Osteoblast (primary cell): ENCODE results near the gene PLEKHA7. TPM values are rescaled to one million over a fixed set of nuclear protein-coding genes. Genes with fewer than 3 reads are reported as not detected.

ENCODE experiments used
- DNase-seq: peaks from one replicate; pipeline ENCODE4 v3.0.0; 2011; ENCODE audit warnings: low spot score, mixed read lengths; ENCODE audit not compliant: insufficient read length; ENCODE audit errors: missing footprints
- H2AFZ ChIP-seq: 2 replicates; pipeline ENCODE4 v1.6.0; 2011; ENCODE audit warnings: mild to moderate bottlenecking, low read length
- H3K27ac ChIP-seq: 2 replicates; pipeline ENCODE4 v1.5.1; 2011; ENCODE audit warnings: mild to moderate bottlenecking, low read depth, low read length, moderate library complexity
- H3K27me3 ChIP-seq: 2 replicates; pipeline ENCODE4 v1.6.0; 2012; ENCODE audit warnings: mild to moderate bottlenecking, control low read depth, inconsistent platforms, low read length, moderate library complexity; ENCODE audit not compliant: insufficient read depth
- H3K36me3 ChIP-seq: 2 replicates; pipeline ENCODE4 v1.5.1; 2011; ENCODE audit warnings: mild to moderate bottlenecking, low read length, control low read depth, moderate library complexity; ENCODE audit not compliant: insufficient read depth
- H3K4me1 ChIP-seq: 2 replicates; pipeline ENCODE4 v1.5.1; 2011; ENCODE audit warnings: mild to moderate bottlenecking, low read length, control low read depth, moderate library complexity; ENCODE audit not compliant: insufficient read depth
- H3K4me2 ChIP-seq: 2 replicates; pipeline ENCODE4 v1.6.0; 2011; ENCODE audit warnings: mild to moderate bottlenecking, low read length; ENCODE audit not compliant: insufficient read depth
- H3K4me3 ChIP-seq: fragments of 200-600 bp; sonication (generic); 3 replicates; pipeline ENCODE4 v1.5.1; 2012; ENCODE audit warnings: mild to moderate bottlenecking, low read length, inconsistent platforms; ENCODE audit not compliant: insufficient read depth
- H3K79me2 ChIP-seq: 2 replicates; pipeline ENCODE4 v1.6.0; 2012; ENCODE audit warnings: mild to moderate bottlenecking, low read length, control low read depth, inconsistent platforms; ENCODE audit not compliant: insufficient read depth
- H3K9me3 ChIP-seq: 2 replicates; pipeline ENCODE4 v1.5.1; 2011; ENCODE audit warnings: low read depth, low read length, control low read depth
- H4K20me1 ChIP-seq: 2 replicates; pipeline ENCODE4 v1.6.0; 2012; ENCODE audit warnings: mild to moderate bottlenecking, low read length, control low read depth; ENCODE audit not compliant: insufficient read depth
- CTCF ChIP-seq: IDR thresholded peaks from 2 replicates; pipeline ENCODE4 v1.5.1; 2011; ENCODE audit warnings: mild to moderate bottlenecking, low read depth, low read length, moderate library complexity; ENCODE audit errors: extremely low read depth
- total RNA-seq: library from RNA; depleted of rRNA; stranded (reverse); fragments of >200 nt; gene quantifications from 2 replicates; pipeline ENCODE4 v1.2.3, GENCODE V29; 2012

PLEKHA7 gene
- total RNA-seq, 1 donor = 1.1 TPM

DNA sequence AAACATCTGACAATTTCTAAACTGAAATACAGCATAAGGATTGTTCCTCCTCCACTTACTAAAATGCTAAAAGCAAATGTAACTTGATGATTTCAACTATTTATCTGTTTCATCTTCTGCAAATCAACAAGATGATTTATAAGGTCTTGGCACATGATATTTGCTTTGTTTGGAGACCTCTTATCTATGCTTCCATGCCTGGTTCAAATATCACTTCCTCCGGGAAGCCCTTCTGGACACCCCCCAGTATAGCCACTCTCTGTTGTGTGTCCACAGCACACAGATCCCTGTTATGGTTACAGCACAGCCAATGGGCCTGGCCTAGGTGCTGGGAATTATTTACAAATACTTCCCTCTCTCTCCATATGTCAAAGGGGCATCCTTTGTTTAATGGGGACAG lies 160.9 kb downstream of the PLEKHA7 start:
- no peak overlapping the region for H3K4me3 ChIP-seq
- no peaks in the 10 kb centered on the region for H3K4me1 ChIP-seq
- no peak overlapping the region for H2AFZ ChIP-seq
- H3K4me2 ChIP-seq = no peak overlapping the region
- H3K79me2 ChIP-seq = no peaks in the 10 kb centered on the region
- DNase-seq = no peak
- no peaks in the 10 kb centered on the region for H3K9me3 ChIP-seq
- no peaks in the 10 kb centered on the region for H3K27me3 ChIP-seq
- H3K36me3 ChIP-seq = no peaks in the 10 kb centered on the region
- TF ChIP-seq CTCF = no peak
- no peak overlapping the region for H3K27ac ChIP-seq
- no peaks in the 10 kb centered on the region for H4K20me1 ChIP-seq

- no peaks in the 10 kb centered on the region for H3K9me3 ChIP-seq
- no peaks in the 10 kb centered on the region for H3K4me1 ChIP-seq
- no peak overlapping the region for H3K4me2 ChIP-seq
- no peaks in the 10 kb centered on the region for H3K36me3 ChIP-seq
- H3K79me2 ChIP-seq = no peaks in the 10 kb centered on the region
- peak overlapping the region; percentile 47 for H2AFZ ChIP-seq
- H4K20me1 ChIP-seq = no peaks in the 10 kb centered on the region
- H3K4me3 ChIP-seq = no peak overlapping the region
- TF ChIP-seq CTCF = no peak
- H3K27me3 ChIP-seq = no peaks in the 10 kb centered on the region
- DNase-seq = peak; percentile 34
- no peak overlapping the region for H3K27ac ChIP-seq
Measured at GRCh38 chr11:16846305-16846704, 167.9 kb downstream of the PLEKHA7 start.

- no peaks in the 10 kb centered on the region for H3K36me3 ChIP-seq
- DNase-seq = no peak
- H3K4me3 ChIP-seq = no peak overlapping the region
- no peaks in the 10 kb centered on the region for H3K4me1 ChIP-seq
- TF ChIP-seq CTCF = no peak
- H3K79me2 ChIP-seq = no peaks in the 10 kb centered on the region
- H3K4me2 ChIP-seq = no peak overlapping the region
- H3K27ac ChIP-seq = no peak overlapping the region
- no peaks in the 10 kb centered on the region for H4K20me1 ChIP-seq
- no peak overlapping the region for H2AFZ ChIP-seq
- no peaks in the 10 kb centered on the region for H3K9me3 ChIP-seq
- no peaks in the 10 kb centered on the region for H3K27me3 ChIP-seq
Measured at GRCh38 chr11:16844268-16844771, 169.9 kb downstream of the PLEKHA7 start.

GRCh38 chr11:16843294-16843693 lies 170.9 kb downstream of the PLEKHA7 start:
- Histone ChIP-seq H3K79me2 (no peaks in the 10 kb centered on the region), H3K27me3 (no peaks in the 10 kb centered on the region), H3K4me1 (no peaks in the 10 kb centered on the region), H3K4me3 (no peak overlapping the region), H2AFZ (no peak overlapping the region), H4K20me1 (no peaks in the 10 kb centered on the region), H3K9me3 (no peaks in the 10 kb centered on the region), H3K36me3 (no peaks in the 10 kb centered on the region), H3K27ac (no peak overlapping the region), H3K4me2 (no peak overlapping the region)
- peak; percentile 35 for DNase-seq
- no peak for TF ChIP-seq CTCF
